ENCODE results near the gene PRKN.
A peak's percentile ranks its signal among the peaks of the same experiment; 100 is the strongest.

The PRKN gene

DNA sequence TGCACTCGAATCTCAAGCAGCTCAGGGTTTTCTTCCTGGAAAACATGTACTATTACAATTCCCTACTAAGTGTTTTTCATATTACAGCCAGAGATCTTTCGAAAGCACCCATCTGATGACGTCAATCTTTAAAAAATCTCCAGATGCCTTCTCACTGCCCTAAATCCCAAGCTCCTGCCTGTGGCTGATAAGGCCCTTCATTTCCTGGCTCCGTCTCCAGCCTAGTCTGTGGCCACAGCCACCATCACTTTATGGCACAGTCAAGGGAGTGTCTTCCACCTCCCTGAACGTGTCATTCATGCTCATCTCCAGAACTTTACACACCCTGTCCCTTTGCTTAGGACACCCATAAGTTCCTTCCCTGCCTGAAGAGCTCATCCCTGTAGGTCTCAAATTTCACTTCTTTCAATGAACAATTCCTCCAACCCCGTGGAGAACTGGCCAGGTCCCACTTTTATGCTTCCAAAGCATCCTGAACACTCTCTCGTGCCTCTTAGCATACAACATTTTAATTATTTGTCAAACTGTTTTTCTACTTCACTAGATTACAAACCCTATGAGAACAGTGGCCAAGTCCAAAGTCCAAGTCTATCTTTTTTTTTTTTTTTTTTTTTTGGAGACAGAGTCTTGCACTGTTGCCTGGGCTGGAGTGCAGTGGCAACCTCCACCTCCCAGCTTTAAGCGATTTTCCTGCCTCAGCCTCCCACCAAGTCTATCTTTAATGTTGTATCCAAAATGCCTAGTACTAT lies 1347.6 kb downstream of the PRKN start:
- DNase-seq (ENCODE audit: low read depth): no peak

DNA sequence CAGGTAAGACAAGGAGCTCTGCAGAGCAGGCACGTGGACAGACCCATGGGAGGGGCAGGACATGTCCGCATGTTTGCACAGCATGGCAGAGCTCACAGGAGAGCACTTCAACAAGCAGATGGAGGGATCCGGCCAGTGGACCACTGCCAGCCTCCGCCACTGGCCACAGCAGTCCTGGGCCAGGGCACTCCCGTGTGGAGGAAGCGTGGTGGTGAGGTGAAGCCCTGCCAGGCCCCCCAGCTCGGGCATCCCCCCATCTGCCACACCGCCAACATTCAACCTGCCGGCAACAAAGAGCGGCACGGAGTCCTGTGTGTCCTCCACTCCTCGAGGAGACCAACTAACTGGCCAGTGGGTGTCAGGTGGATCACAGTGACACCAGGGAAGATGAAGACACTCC lies 1349.5 kb downstream of the PRKN start:
- DNase-seq (ENCODE audit: low read depth): no peak

DNA sequence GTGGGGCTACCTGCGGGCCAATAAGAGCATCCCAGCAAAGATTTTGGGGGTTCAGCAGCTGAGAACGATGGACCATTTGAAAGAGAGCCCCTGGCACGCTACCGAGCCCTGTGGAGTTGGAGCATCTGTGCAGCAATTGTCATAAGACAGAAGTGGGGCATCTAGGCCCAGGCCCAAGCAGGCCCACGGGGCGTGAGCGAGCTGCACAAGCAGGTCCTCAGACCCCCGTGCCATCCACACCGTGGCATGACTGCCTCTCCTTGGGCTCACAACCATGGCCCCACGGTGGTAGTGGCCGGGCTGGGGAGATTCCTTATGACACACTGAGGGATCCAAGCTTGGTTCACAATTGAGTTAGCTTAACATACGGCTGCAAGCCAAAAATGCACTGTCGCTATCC lies 1350.5 kb downstream of the PRKN start:
- DNase-seq (ENCODE audit: low read depth): no peak

DNA sequence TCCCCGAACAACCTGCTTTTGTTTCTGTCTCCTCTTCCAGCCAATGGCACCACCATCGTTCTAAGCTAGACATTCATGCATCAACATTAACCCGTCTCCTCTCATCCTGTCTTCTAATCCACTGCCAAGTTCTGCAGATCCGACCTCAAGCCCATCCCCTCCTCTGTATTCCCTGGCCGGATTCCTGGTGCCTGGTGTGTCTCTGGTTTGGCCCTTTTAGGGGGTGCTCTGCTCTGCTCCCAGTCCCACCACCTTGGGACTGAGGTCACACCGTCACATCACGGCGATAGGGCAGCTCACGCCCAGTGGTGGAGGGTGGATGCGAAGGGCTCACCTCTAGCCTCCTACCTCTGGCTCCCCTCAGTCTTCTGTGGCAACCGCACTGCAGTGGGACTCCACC lies 1351.2 kb downstream of the PRKN start:
- no peak for DNase-seq (ENCODE audit: low read depth)

DNA sequence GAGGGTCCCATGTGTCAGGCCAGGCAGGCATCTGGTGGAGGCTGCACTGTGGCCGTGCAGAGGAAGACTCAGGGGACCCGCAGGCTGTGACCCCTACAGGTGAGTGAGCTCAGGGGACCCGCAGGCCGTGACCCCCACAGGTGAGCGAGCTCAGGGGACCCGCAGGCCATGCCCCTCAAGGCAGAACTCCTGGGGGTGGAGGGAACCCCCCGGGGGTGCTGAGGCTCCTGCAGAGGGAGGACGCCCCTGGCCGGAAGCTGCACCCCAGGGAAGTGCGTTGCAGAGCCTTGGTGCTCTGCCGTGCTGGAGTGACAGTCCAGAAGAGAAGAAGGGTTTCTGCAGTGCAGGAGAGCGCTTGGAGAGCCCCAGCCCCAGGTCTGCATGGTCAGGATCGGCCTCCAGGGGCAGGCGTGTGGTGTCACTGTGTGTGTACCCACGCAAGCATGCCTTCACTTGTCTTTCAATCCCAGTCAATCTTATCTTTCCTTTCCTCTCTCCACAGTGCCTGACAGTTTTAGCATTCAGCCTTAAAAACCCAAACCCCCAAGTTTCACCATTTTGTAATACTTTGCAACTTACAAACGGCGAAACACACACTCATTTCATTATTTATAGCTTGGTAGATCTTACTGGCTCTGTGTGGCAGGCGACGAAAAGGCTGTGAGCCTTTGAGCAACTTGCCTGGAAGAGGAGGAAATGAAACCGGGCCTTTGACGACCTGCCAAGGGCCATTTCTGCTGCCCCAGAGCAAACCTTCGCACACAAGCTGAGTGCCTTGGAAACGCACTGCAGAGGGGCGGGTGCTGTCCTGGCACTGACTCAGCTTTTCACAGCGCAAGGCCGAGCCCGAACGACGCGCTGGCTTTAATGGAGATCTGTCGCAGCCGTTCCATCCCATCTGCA lies 1352.3 kb downstream of the PRKN start:
- DNase-seq (ENCODE audit: low read depth): no peak

GRCh38 chr6:161373905-161374451 lies 1353.6 kb downstream of the PRKN start:
- no peak for DNase-seq (ENCODE audit: low read depth)

GRCh38 chr6:161372422-161372793 lies 1355.2 kb downstream of the PRKN start:
- no peak for DNase-seq (ENCODE audit: low read depth)

GRCh38 chr6:161370880-161371279 lies 1356.7 kb downstream of the PRKN start:
- DNase-seq (ENCODE audit: low read depth): peak; percentile 57

GRCh38 chr6:161369339-161369738 lies 1358.2 kb downstream of the PRKN start:
- no peak for DNase-seq (ENCODE audit: low read depth)

DNA sequence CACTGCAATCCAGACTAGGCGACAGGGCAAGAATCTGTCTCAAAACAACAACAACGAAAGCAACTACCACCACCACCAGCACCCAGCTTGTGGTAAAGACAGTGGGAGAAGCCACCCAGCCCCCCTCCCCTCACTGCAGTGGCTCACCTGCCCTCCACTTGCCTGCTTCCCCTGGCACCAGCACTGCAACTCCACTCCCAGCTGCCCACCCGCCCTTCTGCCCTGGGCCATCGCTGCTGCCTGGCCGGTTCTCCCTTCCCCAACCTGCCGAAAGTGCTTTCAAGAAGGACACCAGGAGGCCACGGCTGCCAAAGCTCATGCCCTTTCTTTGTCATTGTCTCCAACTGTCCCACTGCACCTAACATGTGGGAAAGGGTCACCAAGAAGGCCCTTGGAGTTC lies 1359.1 kb downstream of the PRKN start:
- no peak for DNase-seq (ENCODE audit: low read depth)

DNA sequence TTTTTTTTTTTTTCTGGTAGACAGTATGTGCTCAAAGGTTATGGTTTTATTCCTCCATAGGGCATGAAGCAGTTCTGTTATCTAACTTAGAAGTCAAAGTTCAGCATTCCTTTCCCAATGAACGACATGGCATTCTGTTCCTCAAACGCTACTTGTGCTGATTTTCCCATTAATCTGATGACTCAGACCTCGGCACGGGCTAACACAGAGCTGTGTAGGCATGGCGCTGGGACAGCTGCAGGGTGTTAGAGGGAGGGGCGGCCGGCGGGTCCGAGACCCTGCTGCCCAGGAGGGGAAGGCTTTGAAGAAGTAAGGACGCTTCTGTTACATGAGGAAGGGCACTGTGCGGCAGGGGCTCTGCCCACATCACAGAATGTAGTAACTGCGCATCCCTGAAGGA lies 1360.1 kb downstream of the PRKN start:
- no peak for DNase-seq (ENCODE audit: low read depth)

- DNase-seq (ENCODE audit: low read depth): no peak
Observed at GRCh38 chr6:161366301-161366923, 1361.2 kb downstream of the PRKN start.

GRCh38 chr6:161365633-161366032 lies 1361.9 kb downstream of the PRKN start:
- no peak for DNase-seq (ENCODE audit: low read depth)

- no peak for DNase-seq (ENCODE audit: low read depth)
Observed at GRCh38 chr6:161363286-161363685, 1364.3 kb downstream of the PRKN start.

DNA sequence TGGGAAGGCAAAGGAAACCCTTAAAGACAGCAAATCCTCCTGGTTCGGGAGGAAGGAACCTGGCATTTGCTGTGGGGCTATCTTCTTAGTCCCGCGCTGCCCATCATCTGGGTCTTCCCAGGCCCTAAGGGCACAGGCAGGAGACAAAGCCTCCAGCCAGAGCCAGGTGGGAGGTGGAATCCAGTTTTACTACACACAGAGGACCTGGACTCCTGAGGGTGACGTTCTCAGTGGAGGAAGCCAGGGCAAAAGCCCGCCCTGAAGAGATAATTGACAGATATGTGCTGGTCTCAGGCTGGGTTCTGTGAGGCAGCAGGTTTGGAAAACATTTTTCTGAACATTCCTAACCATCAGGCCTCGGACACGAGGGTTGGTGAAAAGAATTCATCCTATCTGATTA lies 1365.3 kb downstream of the PRKN start:
- no peak for DNase-seq (ENCODE audit: low read depth)

DNA sequence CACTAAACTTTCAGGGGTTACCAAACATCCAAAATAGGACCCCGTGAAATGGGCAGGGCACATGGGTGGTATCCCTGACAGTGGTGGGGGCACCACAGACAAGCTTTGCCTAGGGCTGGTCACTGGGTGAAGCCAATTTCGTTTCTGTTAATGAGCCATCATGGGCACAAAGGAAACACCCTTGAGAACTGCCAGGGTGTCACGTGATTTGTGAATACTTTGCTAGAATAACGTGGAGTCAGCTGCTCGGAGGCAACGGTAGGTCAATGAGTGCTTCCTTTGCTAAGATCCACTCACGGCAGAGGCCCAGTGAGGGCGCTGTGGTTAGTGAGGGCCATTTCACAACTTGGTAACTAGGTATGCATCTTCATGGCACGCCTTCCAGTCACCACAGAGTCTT lies 1366.0 kb downstream of the PRKN start:
- no peak for DNase-seq (ENCODE audit: low read depth)

GRCh38 chr6:161360520-161360919 lies 1367.0 kb downstream of the PRKN start:
- no peak for DNase-seq (ENCODE audit: low read depth)

DNA sequence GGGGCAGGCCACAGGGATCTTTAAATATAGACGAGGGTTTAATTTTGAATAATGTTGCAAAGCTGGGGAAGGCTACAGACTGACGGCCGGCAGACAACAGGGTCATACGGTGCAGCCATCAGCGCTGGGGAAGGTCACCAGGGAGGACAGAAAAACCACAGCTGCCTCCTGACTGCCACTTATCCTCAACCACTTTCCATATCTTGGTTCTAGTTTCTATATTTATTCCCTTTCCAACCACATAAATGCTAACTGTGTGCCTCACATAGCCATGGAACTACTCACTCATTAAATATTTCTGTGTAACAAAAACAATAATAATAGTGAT lies 1368.0 kb downstream of the PRKN start:
- no peak for DNase-seq (ENCODE audit: low read depth)

- no peak for DNase-seq (ENCODE audit: low read depth)
Observed at GRCh38 chr6:161356167-161356854, 1371.3 kb downstream of the PRKN start.

DNA sequence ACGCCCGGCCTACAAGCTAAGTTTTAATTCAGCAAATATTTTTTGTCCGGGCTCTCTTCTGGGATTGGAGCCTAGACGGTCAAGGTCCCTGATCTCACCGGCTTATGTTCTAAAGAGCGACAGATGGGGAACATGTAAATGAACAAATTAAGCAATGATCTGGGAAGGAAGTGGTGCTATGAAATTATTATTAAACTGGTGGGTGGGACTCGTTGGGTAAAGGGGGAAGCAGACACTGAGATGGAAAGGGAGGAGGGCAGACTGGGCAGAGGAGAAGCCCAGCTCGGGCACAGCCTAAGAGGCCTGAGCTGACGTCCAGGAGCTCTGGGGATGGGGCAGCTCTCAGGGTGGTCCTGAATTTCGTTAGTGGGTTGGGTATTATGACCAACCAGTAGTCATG lies 1371.9 kb downstream of the PRKN start:
- DNase-seq (ENCODE audit: low read depth): no peak

DNA sequence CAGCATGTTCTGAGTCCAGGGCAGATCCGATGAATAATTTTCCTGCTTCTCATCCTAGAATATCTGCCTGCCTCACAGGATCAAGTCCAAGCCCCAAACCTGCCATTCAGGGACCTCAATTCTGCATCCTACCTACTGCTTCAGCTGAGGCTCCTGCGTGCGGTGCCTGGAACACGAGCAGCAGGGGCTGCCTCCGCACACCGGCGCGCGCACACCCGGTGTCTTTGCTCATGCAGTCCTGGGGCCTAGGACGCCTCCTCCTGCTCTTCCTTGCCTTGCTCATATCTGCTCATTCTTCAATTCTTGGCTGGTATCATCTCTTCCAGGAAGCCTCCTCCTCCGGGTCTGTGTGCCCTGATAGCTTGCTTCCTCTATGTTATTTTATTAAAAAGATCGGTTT lies 1372.6 kb downstream of the PRKN start:
- no peak for DNase-seq (ENCODE audit: low read depth)

DNA sequence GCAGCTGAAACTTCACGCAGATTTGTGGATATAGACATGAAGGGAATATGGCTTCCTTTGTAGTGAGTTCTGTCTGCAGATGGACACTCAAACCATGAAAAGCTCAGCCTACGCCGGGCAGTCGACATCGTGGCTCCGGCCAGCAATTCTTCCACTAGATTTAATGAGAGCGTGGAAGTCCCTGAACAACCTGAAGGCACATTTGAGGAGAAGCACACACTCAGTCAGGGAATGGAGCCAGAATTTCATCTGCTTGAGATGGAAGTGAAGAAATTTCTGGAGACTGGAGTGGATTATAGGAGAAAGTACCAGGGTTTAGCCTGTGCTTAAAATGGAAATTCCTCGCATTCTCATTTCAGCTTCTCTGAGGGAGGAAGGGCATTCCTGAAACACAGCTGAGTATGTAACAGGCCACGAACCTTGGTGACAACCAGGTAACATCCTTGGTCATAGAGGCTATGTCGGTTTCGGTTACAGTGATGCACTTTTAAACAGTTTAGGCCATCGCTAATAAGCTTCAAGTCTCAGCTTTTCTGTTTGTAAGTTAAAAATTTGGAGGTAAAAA lies 1373.2 kb downstream of the PRKN start:
- DNase-seq (ENCODE audit: low read depth): no peak

Measured in CMK (cell line).